ENCODE results near the gene FUS.

FUS gene

GRCh38 chr16:31184888-31185287 is 4.9 kb downstream of the FUS start:
- no peak for TF ChIP-seq JUND (IDR thresholded peaks at IDR 0.05; ENCODE audit: low read depth)
- DNase-seq (ENCODE audit: low read depth in 1 of 2, low spot score in 1 of 2), result no peak
- in situ Hi-C loops (cut with HindIII; ENCODE audit: low pct_unique_long_range_greater_than_20kb, low sequenced_read_pairs), result no loop called here

- no peak for DNase-seq (ENCODE audit: low read depth in 1 of 2, low spot score in 1 of 2)
- TF ChIP-seq JUND (IDR thresholded peaks at IDR 0.05; ENCODE audit: low read depth), result no peak
- in situ Hi-C loops (cut with HindIII; ENCODE audit: low pct_unique_long_range_greater_than_20kb, low sequenced_read_pairs), result no loop called here
Observed at GRCh38 chr16:31185339-31185738, 5.4 kb downstream of the FUS start.

GRCh38 chr16:31186176-31186575 is 6.2 kb downstream of the FUS start:
- DNase-seq (ENCODE audit: low read depth in 1 of 2, low spot score in 1 of 2), result no peak
- TF ChIP-seq JUND (IDR thresholded peaks at IDR 0.05; ENCODE audit: low read depth), result no peak
- in situ Hi-C loops (cut with HindIII; ENCODE audit: low pct_unique_long_range_greater_than_20kb, low sequenced_read_pairs), result no loop called here

GRCh38 chr16:31186930-31187807 is 7.2 kb downstream of the FUS start:
- no peak for TF ChIP-seq JUND (IDR thresholded peaks at IDR 0.05; ENCODE audit: low read depth)
- in situ Hi-C loops (cut with HindIII; ENCODE audit: low pct_unique_long_range_greater_than_20kb, low sequenced_read_pairs), result no loop called here

GRCh38 chr16:31187808-31188189 is 7.9 kb downstream of the FUS start:
- TF ChIP-seq JUND (IDR thresholded peaks at IDR 0.05; ENCODE audit: low read depth), result no peak
- DNase-seq (ENCODE audit: low read depth in 1 of 2, low spot score in 1 of 2), result no peak
- in situ Hi-C loops (cut with HindIII; ENCODE audit: low pct_unique_long_range_greater_than_20kb, low sequenced_read_pairs), result no loop called here

More at GRCh38 chr16:31186930-31187807, 7.2 kb downstream of the FUS start:
- DNase-seq (ENCODE audit: low read depth in 1 of 2, low spot score in 1 of 2), result no peak

- no peak for DNase-seq (ENCODE audit: low read depth in 1 of 2, low spot score in 1 of 2)
- in situ Hi-C loops (cut with HindIII; ENCODE audit: low pct_unique_long_range_greater_than_20kb, low sequenced_read_pairs), result no loop called here
- TF ChIP-seq JUND (IDR thresholded peaks at IDR 0.05; ENCODE audit: low read depth), result no peak
Observed at GRCh38 chr16:31188450-31189411, 8.8 kb downstream of the FUS start.

GRCh38 chr16:31189412-31189778 is 9.5 kb downstream of the FUS start:
- in situ Hi-C loops (cut with HindIII; ENCODE audit: low pct_unique_long_range_greater_than_20kb, low sequenced_read_pairs), result no loop called here
- no peak for TF ChIP-seq JUND (IDR thresholded peaks at IDR 0.05; ENCODE audit: low read depth)
- DNase-seq (ENCODE audit: low read depth in 1 of 2, low spot score in 1 of 2), result no peak

GRCh38 chr16:31190061-31190460 is 10.1 kb downstream of the FUS start:
- no peak for DNase-seq (ENCODE audit: low read depth in 1 of 2, low spot score in 1 of 2)
- in situ Hi-C loops (cut with HindIII; ENCODE audit: low pct_unique_long_range_greater_than_20kb, low sequenced_read_pairs), result no loop called here
- TF ChIP-seq JUND (IDR thresholded peaks at IDR 0.05; ENCODE audit: low read depth), result no peak

- DNase-seq (ENCODE audit: low read depth in 1 of 2, low spot score in 1 of 2), result no peak
- no peak for TF ChIP-seq JUND (IDR thresholded peaks at IDR 0.05; ENCODE audit: low read depth)
- in situ Hi-C loops (cut with HindIII; ENCODE audit: low pct_unique_long_range_greater_than_20kb, low sequenced_read_pairs), result no loop called here
Observed at GRCh38 chr16:31190818-31191444, 11.0 kb downstream of the FUS start.

GRCh38 chr16:31191697-31192428 is 11.9 kb downstream of the FUS start:
- DNase-seq (ENCODE audit: low read depth in 1 of 2, low spot score in 1 of 2), result no peak
- in situ Hi-C loops (cut with HindIII; ENCODE audit: low pct_unique_long_range_greater_than_20kb, low sequenced_read_pairs), result no loop called here
- TF ChIP-seq JUND (IDR thresholded peaks at IDR 0.05; ENCODE audit: low read depth), result no peak

GRCh38 chr16:31192856-31193642 is 13.1 kb downstream of the FUS start:
- TF ChIP-seq JUND (IDR thresholded peaks at IDR 0.05; ENCODE audit: low read depth), result no peak
- no peak for DNase-seq (ENCODE audit: low read depth in 1 of 2, low spot score in 1 of 2)
- in situ Hi-C loops (cut with HindIII; ENCODE audit: low pct_unique_long_range_greater_than_20kb, low sequenced_read_pairs), result no loop called here
